GM23248 (cell line): Measurements from ENCODE around the gene DPYSL5. TPM values are rescaled to one million over a fixed set of nuclear protein-coding genes. Genes with fewer than 3 reads are reported as not detected.

ENCODE experiments used
- DNase-seq: peaks from one replicate; pipeline ENCODE4 v3.0.0-alpha.2; 2015
- H2AFZ ChIP-seq: fragments of 200-600 bp; sonication (generic); 2 replicates; pipeline ENCODE4 v1.6.1; 2016; ENCODE audit warnings: antibody characterized with exemption
- H3F3A ChIP-seq: fragments of 200-600 bp; sonication (generic); 2 replicates; pipeline ENCODE4 v1.6.1; 2016; ENCODE audit warnings: mild to moderate bottlenecking, antibody characterized with exemption, mixed run types; ENCODE audit not compliant: insufficient read depth
- H3K27ac ChIP-seq: fragments of 200-600 bp; sonication (generic); 2 replicates; pipeline ENCODE4 v1.5.1; 2016; ENCODE audit warnings: mild to moderate bottlenecking
- H3K27me3 ChIP-seq: fragments of 200-600 bp; sonication (generic); replicated peaks from 2 replicates; pipeline ENCODE4 v1.6.1; 2016; ENCODE audit warnings: mild to moderate bottlenecking; ENCODE audit not compliant: insufficient read depth
- H3K36me3 ChIP-seq: fragments of 200-600 bp; sonication (generic); 2 replicates; pipeline ENCODE4 v1.6.1; 2016; ENCODE audit warnings: low read depth, mild to moderate bottlenecking
- H3K4me1 ChIP-seq: fragments of 200-600 bp; sonication (generic); 2 replicates; pipeline ENCODE4 v1.6.1; 2016; ENCODE audit warnings: mild to moderate bottlenecking; ENCODE audit not compliant: insufficient read depth
- H3K4me2 ChIP-seq: fragments of 200-600 bp; sonication (generic); one replicate; pipeline ENCODE4 v1.6.1; 2016; ENCODE audit warnings: mild to moderate bottlenecking; ENCODE audit not compliant: unreplicated experiment
- H3K4me3 ChIP-seq: fragments of 200-600 bp; sonication (generic); 2 replicates; pipeline ENCODE4 v1.5.1; 2016; ENCODE audit warnings: mild to moderate bottlenecking
- H3K79me2 ChIP-seq: fragments of 200-600 bp; sonication (generic); 2 replicates; pipeline ENCODE4 v1.6.1; 2016; ENCODE audit warnings: mild to moderate bottlenecking; ENCODE audit not compliant: insufficient read depth
- H3K9ac ChIP-seq: fragments of 200-600 bp; sonication (generic); 2 replicates; pipeline ENCODE4 v1.6.1; 2016; ENCODE audit warnings: mild to moderate bottlenecking
- H3K9me2 ChIP-seq: fragments of 200-600 bp; sonication (generic); 2 replicates; pipeline ENCODE4 v1.6.1; 2016; ENCODE audit warnings: mixed run types, mild to moderate bottlenecking, moderate library complexity; ENCODE audit not compliant: insufficient read depth
- H3K9me3 ChIP-seq: fragments of 200-600 bp; sonication (generic); one replicate; pipeline ENCODE4 v1.6.1; 2017; ENCODE audit warnings: low read depth
- H4K20me1 ChIP-seq: fragments of 200-600 bp; sonication (generic); 2 replicates; pipeline ENCODE4 v1.6.0; 2016; ENCODE audit not compliant: insufficient read depth
- EZH2 ChIP-seq: fragments of 200-600 bp; sonication (generic); IDR thresholded peaks from 2 replicates; pipeline ENCODE4 v1.6.1; 2018; ENCODE audit warnings: antibody characterized with exemption, mild to moderate bottlenecking; ENCODE audit not compliant: insufficient read depth, poor library complexity, severe bottlenecking
- EZH2phosphoT487 ChIP-seq: fragments of 200-600 bp; sonication (generic); IDR thresholded peaks from 2 replicates; pipeline ENCODE4 v1.6.1; 2018; ENCODE audit warnings: antibody characterized with exemption, moderate library complexity, mild to moderate bottlenecking, low read depth; ENCODE audit not compliant: insufficient read depth
- WGBS, 2 experiments: methylation state at CpG; one replicate each; pipeline ENCODE4 v1.1.6; 2015 to 2017; ENCODE audit warnings: low lambda C conversion rate in 2 of 2, low coverage in 1 of 2; ENCODE audit errors: missing lambda C conversion rate in 2 of 2; 5-methylcytosine and 5-hydroxymethylcytosine counted together
- in situ Hi-C: fragments of 300-500 bp; cut with MboI; formaldehyde crosslinking; loops from 2 replicates; pipeline ENCODE4 v1.15.0; 2020
- polyA plus RNA-seq: library from polyadenylated mRNA; unstranded; fragments of >200 nt; fragmentation: Nextera tagmentation; extraction: Ambion mirVana; gene quantifications from 2 replicates; pipeline ENCODE4 v1.2.1, GENCODE V29; 2016
- total RNA-seq: library from RNA; depleted of rRNA; stranded (reverse); fragments of >200 nt; shearing (Covaris generic); gene quantifications from 2 replicates; pipeline ENCODE4 v1.2.3, GENCODE V29; 2014

The DPYSL5 gene
- total and polyA plus RNA-seq, 2 experiments from 2014 or later = not detected

DNA sequence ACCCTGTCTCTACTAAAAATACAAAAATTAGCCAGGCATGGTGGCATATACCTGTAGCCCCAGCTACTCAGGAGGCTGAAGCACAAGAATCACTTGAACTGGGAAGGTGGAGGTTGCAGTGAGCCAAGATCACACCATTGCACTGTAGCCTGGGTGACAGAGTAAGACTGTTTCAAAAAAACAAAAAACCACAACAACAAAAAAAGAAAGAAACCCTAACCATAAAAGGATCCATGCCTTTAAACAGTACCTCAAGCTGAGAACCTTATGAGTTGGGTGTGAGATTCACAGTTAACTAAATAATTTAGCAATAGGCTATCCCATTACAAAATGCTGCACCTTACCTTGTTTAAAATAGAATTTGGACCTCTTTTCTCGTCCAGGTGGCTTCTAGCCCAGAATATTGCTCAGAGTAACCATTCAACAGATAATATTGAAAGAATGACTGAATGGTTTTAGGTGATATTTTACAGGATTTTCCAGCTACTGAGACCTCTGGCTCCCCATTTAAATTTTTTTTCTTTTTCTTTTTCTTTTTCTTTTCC, 6.4 kb downstream of the DPYSL5 start:
- no peak for DNase-seq
- H3K27me3 ChIP-seq = peaks cover 85% of the 10 kb centered on the region
- no peak overlapping the region for H3K4me2 ChIP-seq
- H3K27ac ChIP-seq = no peak overlapping the region
- WGBS, 2 experiments = 8 to 18% methylated on average over 1 of the region's 1 CpG
- no peaks in the 10 kb centered on the region for H3K79me2 ChIP-seq
- no peaks in the 10 kb centered on the region for H3K9me2 ChIP-seq
- no peaks in the 10 kb centered on the region for H3K4me1 ChIP-seq
- no peaks in the 10 kb centered on the region for H3K36me3 ChIP-seq
- H3K4me3 ChIP-seq = no peak overlapping the region
- no peaks in the 10 kb centered on the region for H4K20me1 ChIP-seq
- H3F3A ChIP-seq = no peaks in the 10 kb centered on the region
- no peaks in the 10 kb centered on the region for H3K9me3 ChIP-seq
- in situ Hi-C loops = no loop called here
- no peak overlapping the region for H3K9ac ChIP-seq
- TF ChIP-seq EZH2phosphoT487 = no peak
- TF ChIP-seq EZH2 = no peak
- no peak overlapping the region for H2AFZ ChIP-seq

DNA sequence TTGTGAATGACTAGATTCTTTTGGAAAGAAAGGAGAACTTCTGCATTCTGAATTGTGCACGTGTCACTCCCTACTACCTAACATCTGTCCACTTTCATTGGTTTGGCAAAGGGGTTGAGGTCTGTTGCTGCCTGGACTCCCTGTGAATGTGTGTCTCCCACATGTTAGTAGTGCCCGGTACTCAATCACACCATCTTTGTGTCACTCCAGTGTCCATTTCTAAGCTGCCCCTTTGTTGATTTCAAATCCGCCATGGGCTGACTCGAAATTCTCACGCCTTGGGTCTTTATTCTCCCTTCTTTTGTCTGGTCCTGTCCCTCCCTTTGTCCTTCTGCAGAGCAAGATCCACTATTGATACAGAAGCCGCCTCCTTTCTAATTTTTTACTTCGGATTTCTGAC, 7.5 kb downstream of the DPYSL5 start:
- TF ChIP-seq EZH2phosphoT487 (no peak), EZH2 (no peak)
- no peaks in the 10 kb centered on the region for H3K79me2 ChIP-seq
- no peak overlapping the region for H3K4me2 ChIP-seq
- WGBS, 2 experiments = 56 to 58% methylated on average over 7 of the region's 7 CpGs
- H3K9ac ChIP-seq = no peak overlapping the region
- H3F3A ChIP-seq = no peaks in the 10 kb centered on the region
- H3K36me3 ChIP-seq = no peaks in the 10 kb centered on the region
- no peaks in the 10 kb centered on the region for H3K9me2 ChIP-seq
- no peaks in the 10 kb centered on the region for H3K4me1 ChIP-seq
- H3K27ac ChIP-seq = no peak overlapping the region
- DNase-seq = no peak
- no peaks in the 10 kb centered on the region for H3K9me3 ChIP-seq
- H4K20me1 ChIP-seq = no peaks in the 10 kb centered on the region
- no peak overlapping the region for H3K4me3 ChIP-seq
- no peak overlapping the region for H2AFZ ChIP-seq
- in situ Hi-C loops = no loop called here
- peaks cover 87% of the 10 kb centered on the region for H3K27me3 ChIP-seq

DNA sequence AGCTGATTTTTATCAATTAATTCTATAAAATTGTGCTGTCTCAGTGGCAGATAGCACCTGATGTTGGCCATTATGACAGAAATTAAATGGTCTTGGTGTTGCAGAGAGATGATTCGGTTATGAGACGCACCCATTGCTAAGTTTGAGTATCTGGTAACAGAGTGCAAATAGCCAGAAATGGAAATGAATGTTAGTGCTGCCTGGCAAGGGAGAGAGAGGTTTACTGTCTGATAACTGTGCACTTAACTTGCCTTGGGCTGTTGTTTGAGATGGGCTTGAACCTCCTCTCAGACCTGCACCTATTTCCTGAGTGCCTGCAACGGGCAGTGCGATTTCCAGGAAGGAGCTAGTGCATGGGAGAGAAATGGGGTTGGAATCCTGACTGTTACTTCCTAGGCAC, 11.7 kb downstream of the DPYSL5 start:
- Histone ChIP-seq H3K9me3 (no peaks in the 10 kb centered on the region), H3K27ac (no peak overlapping the region), H2AFZ (no peak overlapping the region), H3K4me2 (no peak overlapping the region), H3K9ac (no peak overlapping the region), H3K79me2 (no peaks in the 10 kb centered on the region), H3K27me3 (peaks cover 78% of the 10 kb centered on the region), H3K9me2 (no peaks in the 10 kb centered on the region), H3F3A (no peaks in the 10 kb centered on the region), H4K20me1 (no peaks in the 10 kb centered on the region), H3K4me3 (no peak overlapping the region), H3K4me1 (no peaks in the 10 kb centered on the region), H3K36me3 (no peaks in the 10 kb centered on the region)
- in situ Hi-C loops = no loop called here
- no peak for DNase-seq
- WGBS, 2 experiments = 78 to 87% methylated on average over 4 of the region's 4 CpGs
- TF ChIP-seq EZH2 = no peak
- TF ChIP-seq EZH2phosphoT487 = no peak

DNA sequence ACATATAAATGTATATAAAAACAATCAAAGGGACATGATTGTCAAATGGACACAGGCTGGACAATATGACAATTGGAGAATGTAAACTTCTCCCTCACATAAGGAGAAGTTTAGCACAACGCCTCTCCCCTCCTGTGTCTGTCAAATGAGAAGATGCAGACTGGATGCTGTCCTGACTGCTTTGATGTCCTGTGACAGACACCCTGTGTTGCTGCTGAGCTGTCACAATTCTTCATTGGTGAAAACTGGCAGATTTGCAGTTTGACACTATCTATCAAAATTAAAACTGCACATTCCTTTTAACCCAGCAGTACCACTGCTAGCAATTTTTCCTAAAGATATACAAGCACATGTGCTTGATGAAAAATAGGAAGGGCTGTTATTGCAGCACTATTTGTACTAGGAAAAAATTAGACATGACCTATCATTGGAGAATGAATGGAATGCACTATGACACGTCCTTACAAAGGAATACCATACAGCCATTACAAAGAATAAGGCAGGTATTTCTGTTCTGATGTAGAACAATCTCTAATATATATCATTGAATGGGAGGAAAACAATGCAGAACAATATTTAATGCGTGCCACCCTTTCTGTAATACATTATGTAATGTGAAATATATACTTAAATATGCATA, 12.4 kb downstream of the DPYSL5 start:
- no peak overlapping the region for H3K4me2 ChIP-seq
- no peaks in the 10 kb centered on the region for H3K79me2 ChIP-seq
- DNase-seq = no peak
- no peak overlapping the region for H2AFZ ChIP-seq
- no peaks in the 10 kb centered on the region for H3K4me1 ChIP-seq
- no peaks in the 10 kb centered on the region for H3K9me2 ChIP-seq
- no peaks in the 10 kb centered on the region for H3K9me3 ChIP-seq
- peaks cover 77% of the 10 kb centered on the region for H3K27me3 ChIP-seq
- no peaks in the 10 kb centered on the region for H4K20me1 ChIP-seq
- no peaks in the 10 kb centered on the region for H3K36me3 ChIP-seq
- no peak overlapping the region for H3K9ac ChIP-seq
- H3K27ac ChIP-seq = no peak overlapping the region
- TF ChIP-seq EZH2phosphoT487 = no peak
- TF ChIP-seq EZH2 = no peak
- no peak overlapping the region for H3K4me3 ChIP-seq
- no peaks in the 10 kb centered on the region for H3F3A ChIP-seq
- in situ Hi-C loops = no loop called here
- 31 to 36% methylated on average over 3 of the region's 3 CpGs for WGBS, 2 experiments
